Smooth muscle cell (in vitro differentiated cells): ENCODE data around the gene RPS3A. TPM values are rescaled to one million over a fixed set of nuclear protein-coding genes. Genes with fewer than 3 reads are reported as not detected.
"Not testable (repeated sequence)": the region's sequence is repeated elsewhere in the genome, so short reads cannot be mapped to it uniquely, and the experiment has no call there.

ENCODE experiments used
- DNase-seq: peaks from one replicate; lab custom pipeline; 2025; ENCODE audit not compliant: unreplicated experiment; lab: John Stamatoyannopoulos, UW
- H2AFZ ChIP-seq: fragments of 200-600 bp; sonication (generic); 2 replicates; pipeline ENCODE4 v1.6.0; 2016; ENCODE audit warnings: antibody characterized with exemption, low read depth, mild to moderate bottlenecking
- H3F3A ChIP-seq: fragments of 200-600 bp; sonication (generic); 2 replicates; pipeline ENCODE4 v1.6.0; 2017; ENCODE audit warnings: antibody characterized with exemption, low read depth
- H3K27ac ChIP-seq: fragments of 200-600 bp; sonication (generic); 2 replicates; pipeline ENCODE4 v1.5.1; 2016; ENCODE audit warnings: low read depth, mild to moderate bottlenecking
- H3K27me3 ChIP-seq: fragments of 200-600 bp; sonication (generic); 2 replicates; pipeline ENCODE4 v1.6.1; 2016; ENCODE audit warnings: low read depth, mild to moderate bottlenecking
- H3K36me3 ChIP-seq: fragments of 200-600 bp; sonication (generic); 2 replicates; pipeline ENCODE4 v1.5.1; 2016; ENCODE audit warnings: low read depth
- H3K4me1 ChIP-seq: fragments of 200-600 bp; sonication (generic); 2 replicates; pipeline ENCODE4 v1.5.1; 2016; ENCODE audit warnings: low read depth
- H3K4me2 ChIP-seq: fragments of 200-600 bp; sonication (generic); 2 replicates; pipeline ENCODE4 v1.6.0; 2016; ENCODE audit warnings: mild to moderate bottlenecking
- H3K4me3 ChIP-seq: fragments of 200-600 bp; sonication (generic); 2 replicates; pipeline ENCODE4 v1.5.1; 2016; ENCODE audit warnings: mild to moderate bottlenecking
- H3K79me2 ChIP-seq: fragments of 200-600 bp; sonication (generic); 2 replicates; pipeline ENCODE4 v1.6.0; 2016; ENCODE audit warnings: low read depth, mild to moderate bottlenecking
- H3K9ac ChIP-seq: fragments of 200-600 bp; sonication (generic); 2 replicates; pipeline ENCODE4 v1.6.0; 2016; ENCODE audit warnings: low read depth
- H3K9me3 ChIP-seq: fragments of 200-600 bp; sonication (generic); replicated peaks from 2 replicates; pipeline ENCODE4 v1.5.1; 2016; ENCODE audit warnings: low read depth
- H4K20me1 ChIP-seq: fragments of 200-600 bp; sonication (generic); 2 replicates; pipeline ENCODE4 v1.6.0; 2016; ENCODE audit warnings: low read depth
- WGBS: methylation state at CpG from one replicate; pipeline ENCODE4 v1.1.7; 2016; ENCODE audit warnings: low lambda C conversion rate; 5-methylcytosine and 5-hydroxymethylcytosine counted together
- polyA plus RNA-seq: library from polyadenylated mRNA; unstranded; fragments of >200 nt; fragmentation: Nextera tagmentation; extraction: Ambion mirVana; gene quantifications from 2 replicates; pipeline ENCODE4 v1.2.1, GENCODE V29; 2016
- total RNA-seq: library from RNA; depleted of rRNA; stranded (reverse); fragments of >200 nt; gene quantifications from 2 replicates; pipeline ENCODE4 v1.2.3, GENCODE V29; 2014
- TF ChIP-seq, protein P1 (sequence below): fragments of 200-600 bp; sonication (generic); IDR thresholded peaks from 2 replicates; pipeline ENCODE4 v1.5.1; 2017; ENCODE audit warnings: borderline replicate concordance, mild to moderate bottlenecking, antibody characterized with exemption; ENCODE audit not compliant: insufficient read depth, poor library complexity, severe bottlenecking

RPS3A gene
- total and polyA plus RNA-seq, 2 experiments from 2014 or later: 682 to 3,775 TPM

DNA sequence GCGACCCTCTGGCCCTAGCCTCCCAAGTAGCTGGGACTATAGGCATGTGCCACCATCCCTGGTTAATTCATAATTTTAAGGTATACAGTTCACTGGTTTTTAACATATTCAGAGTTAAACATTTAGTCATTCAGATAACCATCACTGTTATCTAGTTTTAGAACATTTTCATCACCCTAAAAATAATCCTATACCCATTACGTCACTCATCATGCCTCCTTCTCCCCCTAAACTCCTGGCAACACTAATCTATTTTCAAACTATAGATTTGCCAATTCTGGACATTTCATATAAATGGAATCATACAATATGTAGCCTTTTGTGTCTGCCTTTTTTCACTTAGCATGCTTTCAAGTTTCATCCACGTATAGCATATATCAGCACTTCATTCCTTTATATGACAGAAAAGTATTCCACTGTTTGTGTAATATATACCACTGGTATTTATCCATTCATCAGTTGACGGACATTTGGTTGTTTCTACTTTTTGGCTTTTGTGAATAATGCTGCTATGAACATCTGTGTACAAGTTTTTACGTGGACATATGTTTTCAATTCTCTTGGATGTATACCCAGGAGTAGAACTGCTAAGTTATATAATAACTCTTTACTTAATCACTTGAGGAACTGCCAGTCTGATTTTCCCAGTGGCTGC, 32.0 kb upstream of the RPS3A start:
- Histone ChIP-seq H3K36me3 (no peaks in the 10 kb centered on the region), H3K27me3 (no peaks in the 10 kb centered on the region), H3K4me3 (no peak overlapping the region), H3K9me3 (no peaks in the 10 kb centered on the region), H4K20me1 (no peaks in the 10 kb centered on the region), H3K9ac (no peak overlapping the region), H3K4me1 (no peaks in the 10 kb centered on the region), H3K27ac (no peak overlapping the region), H3K79me2 (no peaks in the 10 kb centered on the region), H3K4me2 (no peak overlapping the region), H3F3A (no peaks in the 10 kb centered on the region), H2AFZ (no peak overlapping the region)
- 86% methylated on average over 5 of the region's 5 CpGs for WGBS
- DNase-seq: no peak
- TF ChIP-seq, protein P1, sequence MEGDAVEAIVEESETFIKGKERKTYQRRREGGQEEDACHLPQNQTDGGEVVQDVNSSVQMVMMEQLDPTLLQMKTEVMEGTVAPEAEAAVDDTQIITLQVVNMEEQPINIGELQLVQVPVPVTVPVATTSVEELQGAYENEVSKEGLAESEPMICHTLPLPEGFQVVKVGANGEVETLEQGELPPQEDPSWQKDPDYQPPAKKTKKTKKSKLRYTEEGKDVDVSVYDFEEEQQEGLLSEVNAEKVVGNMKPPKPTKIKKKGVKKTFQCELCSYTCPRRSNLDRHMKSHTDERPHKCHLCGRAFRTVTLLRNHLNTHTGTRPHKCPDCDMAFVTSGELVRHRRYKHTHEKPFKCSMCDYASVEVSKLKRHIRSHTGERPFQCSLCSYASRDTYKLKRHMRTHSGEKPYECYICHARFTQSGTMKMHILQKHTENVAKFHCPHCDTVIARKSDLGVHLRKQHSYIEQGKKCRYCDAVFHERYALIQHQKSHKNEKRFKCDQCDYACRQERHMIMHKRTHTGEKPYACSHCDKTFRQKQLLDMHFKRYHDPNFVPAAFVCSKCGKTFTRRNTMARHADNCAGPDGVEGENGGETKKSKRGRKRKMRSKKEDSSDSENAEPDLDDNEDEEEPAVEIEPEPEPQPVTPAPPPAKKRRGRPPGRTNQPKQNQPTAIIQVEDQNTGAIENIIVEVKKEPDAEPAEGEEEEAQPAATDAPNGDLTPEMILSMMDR: no peak

DNA sequence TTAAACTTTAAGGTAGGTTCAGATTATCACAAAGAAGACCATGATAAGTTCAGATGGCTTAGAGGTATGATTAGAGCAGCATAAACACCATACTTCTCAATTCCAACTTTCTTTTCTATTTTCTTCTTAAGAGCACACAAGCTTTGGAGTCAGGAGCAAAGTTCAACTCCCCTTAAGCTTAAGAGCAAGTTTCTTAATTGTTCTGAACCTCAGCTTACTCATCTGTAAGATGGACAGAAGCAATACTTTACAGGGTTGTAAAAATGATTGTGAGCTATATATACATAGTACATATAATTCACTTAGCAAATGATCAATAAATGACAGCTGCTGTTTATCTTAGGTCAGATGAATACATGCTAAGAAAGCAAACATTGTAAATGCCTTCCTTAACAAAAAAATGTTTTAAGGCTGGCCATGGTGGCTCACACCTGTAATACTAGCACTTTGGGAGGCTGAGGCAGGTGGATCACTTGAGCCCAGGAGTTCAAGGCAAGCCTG, 25.0 kb upstream of the RPS3A start:
- Histone ChIP-seq H4K20me1 (no peaks in the 10 kb centered on the region), H3K79me2 (no peaks in the 10 kb centered on the region), H2AFZ (no peak overlapping the region), H3F3A (no peaks in the 10 kb centered on the region), H3K9me3 (no peaks in the 10 kb centered on the region), H3K4me2 (no peak overlapping the region), H3K4me3 (no peak overlapping the region), H3K4me1 (no peaks in the 10 kb centered on the region), H3K36me3 (no peaks in the 10 kb centered on the region), H3K9ac (no peak overlapping the region), H3K27ac (no peak overlapping the region), H3K27me3 (no peaks in the 10 kb centered on the region)
- TF ChIP-seq, protein P1: no peak
- no peak for DNase-seq

DNA sequence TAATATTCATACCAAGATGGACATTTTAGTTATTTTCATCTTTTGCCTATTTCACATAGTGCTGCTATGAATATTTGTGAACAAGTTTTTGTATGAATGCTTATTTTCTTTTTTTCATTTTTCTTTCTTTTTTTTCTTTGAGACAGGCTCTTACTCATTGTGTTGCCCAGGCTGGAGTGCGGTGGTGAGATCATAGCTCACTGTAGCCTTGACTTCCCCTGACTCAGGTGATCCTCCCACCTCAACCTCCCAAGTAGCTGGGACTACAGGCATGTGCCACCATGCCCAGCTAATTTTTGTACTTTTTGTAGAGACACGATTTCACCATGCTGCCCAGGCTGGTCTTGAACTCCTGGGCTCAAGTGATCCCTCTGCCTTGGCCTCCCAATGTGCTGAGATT, 21.4 kb upstream of the RPS3A start:
- not testable (repeated sequence) for DNase-seq, H4K20me1 ChIP-seq, H3K4me2 ChIP-seq, H3K9ac ChIP-seq, H3K4me1 ChIP-seq, H3K9me3 ChIP-seq, H2AFZ ChIP-seq, H3K27me3 ChIP-seq, H3K79me2 ChIP-seq, H3F3A ChIP-seq, H3K4me3 ChIP-seq, H3K27ac ChIP-seq, H3K36me3 ChIP-seq
- WGBS: 93% methylated on average over 2 of the region's 2 CpGs

DNA sequence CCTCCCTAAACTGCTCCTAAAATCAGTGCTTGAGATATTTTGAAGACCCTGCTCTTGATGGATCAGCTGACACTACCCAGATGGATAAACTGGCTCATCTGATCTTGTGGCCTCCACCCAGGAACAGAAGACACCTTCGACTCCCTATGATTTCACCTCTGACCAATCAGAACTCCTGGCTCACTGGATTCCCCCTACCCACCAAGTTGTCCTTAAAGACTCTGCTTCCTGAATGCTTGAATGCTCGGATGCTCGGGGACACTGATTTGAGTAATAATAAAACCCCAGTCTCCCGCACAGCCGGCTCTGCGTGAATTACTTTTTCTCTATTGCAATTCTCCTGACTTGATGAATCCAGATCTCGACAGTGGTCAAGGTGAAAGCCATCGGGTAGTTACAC, 12.0 kb upstream of the RPS3A start:
- TF ChIP-seq, protein P1: no peak

More for the DNA sequence above, 12.0 kb upstream of the RPS3A start:
- DNase-seq: no peak
- no peak overlapping the region for H3K4me3 ChIP-seq
- H3K79me2 ChIP-seq: no peaks in the 10 kb centered on the region
- no peaks in the 10 kb centered on the region for H4K20me1 ChIP-seq
- no peak overlapping the region for H3K4me2 ChIP-seq
- no peak overlapping the region for H3K9ac ChIP-seq
- 85% methylated on average over 8 of the region's 8 CpGs for WGBS
- H3K27ac ChIP-seq: no peak overlapping the region
- no peak overlapping the region for H2AFZ ChIP-seq
- no peaks in the 10 kb centered on the region for H3K9me3 ChIP-seq
- no peaks in the 10 kb centered on the region for H3K36me3 ChIP-seq
- no peaks in the 10 kb centered on the region for H3K4me1 ChIP-seq
- H3K27me3 ChIP-seq: no peaks in the 10 kb centered on the region
- H3F3A ChIP-seq: no peaks in the 10 kb centered on the region
